ENCODE data around the gene NUDT6.

The NUDT6 gene

GRCh38 chr4:122921971-122922876 is at the start of gene NUDT6:
Gene NUDT6 (minus strand): TSS chr4:122922597. CDS start chr4:122922572, 25 bp downstream.
- Mint-ChIP-seq H3K36me3 (ENCODE audit: insufficient read depth) (peaks cover 6% of the 10 kb centered on the region), H3K4me1 (no peaks in the 10 kb centered on the region), H3K9me3 (no peaks in the 10 kb centered on the region), H3K4me3 (no peak within 1 kb of the TSS), H3K27ac (ENCODE audit: low read depth) (peak within 1 kb of the TSS; percentile 91), H3K27me3 (no peaks in the 10 kb centered on the region)
- DNase-seq (ENCODE audit: low spot score in 2 of 2) (no peak), ATAC-seq (replicated peaks; ENCODE audit: extremely low read depth, poor library complexity, severe bottlenecking) (peak; percentile 43)

- no peak for DNase-seq (ENCODE audit: low spot score in 2 of 2)
- H3K4me1 Mint-ChIP-seq: peaks cover 8% of the 10 kb centered on the region
- no peaks in the 10 kb centered on the region for H3K9me3 Mint-ChIP-seq
- no peak overlapping the region for H3K4me3 Mint-ChIP-seq
- H3K36me3 Mint-ChIP-seq (ENCODE audit: insufficient read depth): peaks cover 6% of the 10 kb centered on the region
- no peak overlapping the region for H3K27ac Mint-ChIP-seq (ENCODE audit: low read depth)
- no peak for ATAC-seq (replicated peaks; ENCODE audit: extremely low read depth, poor library complexity, severe bottlenecking)
- H3K27me3 Mint-ChIP-seq: no peaks in the 10 kb centered on the region
Measured at GRCh38 chr4:122968227-122968812, 45.9 kb upstream of the NUDT6 start.

GRCh38 chr4:122967231-122967630 is 44.8 kb upstream of the NUDT6 start:
- peaks cover 6% of the 10 kb centered on the region for H3K36me3 Mint-ChIP-seq (ENCODE audit: insufficient read depth)
- peaks cover 16% of the 10 kb centered on the region for H3K4me1 Mint-ChIP-seq
- H3K27me3 Mint-ChIP-seq: no peaks in the 10 kb centered on the region
- no peak overlapping the region for H3K4me3 Mint-ChIP-seq
- no peak for ATAC-seq (replicated peaks; ENCODE audit: extremely low read depth, poor library complexity, severe bottlenecking)
- DNase-seq (ENCODE audit: low spot score in 2 of 2): no peak
- no peaks in the 10 kb centered on the region for H3K9me3 Mint-ChIP-seq
- H3K27ac Mint-ChIP-seq (ENCODE audit: low read depth): no peak overlapping the region

- no peak for ATAC-seq (replicated peaks; ENCODE audit: extremely low read depth, poor library complexity, severe bottlenecking)
- no peak overlapping the region for H3K4me3 Mint-ChIP-seq
- DNase-seq (ENCODE audit: low spot score in 2 of 2): no peak
- no peak overlapping the region for H3K27ac Mint-ChIP-seq (ENCODE audit: low read depth)
- peaks cover 6% of the 10 kb centered on the region for H3K36me3 Mint-ChIP-seq (ENCODE audit: insufficient read depth)
- peaks cover 16% of the 10 kb centered on the region for H3K4me1 Mint-ChIP-seq
- H3K9me3 Mint-ChIP-seq: no peaks in the 10 kb centered on the region
- H3K27me3 Mint-ChIP-seq: no peaks in the 10 kb centered on the region
Measured at GRCh38 chr4:122966201-122966600, 43.8 kb upstream of the NUDT6 start.

GRCh38 chr4:122963216-122963615 is 40.8 kb upstream of the NUDT6 start:
- H3K36me3 Mint-ChIP-seq (ENCODE audit: insufficient read depth): peaks cover 5% of the 10 kb centered on the region
- H3K9me3 Mint-ChIP-seq: no peaks in the 10 kb centered on the region
- no peaks in the 10 kb centered on the region for H3K27me3 Mint-ChIP-seq
- H3K4me1 Mint-ChIP-seq: peaks cover 19% of the 10 kb centered on the region
- DNase-seq (ENCODE audit: low spot score in 2 of 2) (no peak), ATAC-seq (replicated peaks; ENCODE audit: extremely low read depth, poor library complexity, severe bottlenecking) (no peak)
- H3K4me3 Mint-ChIP-seq: no peak overlapping the region
- H3K27ac Mint-ChIP-seq (ENCODE audit: low read depth): no peak overlapping the region

GRCh38 chr4:122960611-122961000 is 38.2 kb upstream of the NUDT6 start:
- H3K4me1 Mint-ChIP-seq: peaks cover 17% of the 10 kb centered on the region
- H3K27ac Mint-ChIP-seq (ENCODE audit: low read depth): no peak overlapping the region
- H3K27me3 Mint-ChIP-seq: no peaks in the 10 kb centered on the region
- no peak for ATAC-seq (replicated peaks; ENCODE audit: extremely low read depth, poor library complexity, severe bottlenecking)
- H3K4me3 Mint-ChIP-seq: no peak overlapping the region
- DNase-seq (ENCODE audit: low spot score in 2 of 2): no peak
- H3K9me3 Mint-ChIP-seq: no peaks in the 10 kb centered on the region
- H3K36me3 Mint-ChIP-seq (ENCODE audit: insufficient read depth): peaks cover 5% of the 10 kb centered on the region

- Mint-ChIP-seq H3K27me3 (no peaks in the 10 kb centered on the region), H3K9me3 (no peaks in the 10 kb centered on the region), H3K4me3 (no peak overlapping the region), H3K27ac (ENCODE audit: low read depth) (no peak overlapping the region), H3K4me1 (peaks cover 17% of the 10 kb centered on the region), H3K36me3 (ENCODE audit: insufficient read depth) (peaks cover 5% of the 10 kb centered on the region)
- ATAC-seq (replicated peaks; ENCODE audit: extremely low read depth, poor library complexity, severe bottlenecking) (no peak), DNase-seq (ENCODE audit: low spot score in 2 of 2) (no peak)
Measured at GRCh38 chr4:122959981-122960610, 37.7 kb upstream of the NUDT6 start.

- Mint-ChIP-seq H3K4me1 (peaks cover 17% of the 10 kb centered on the region), H3K9me3 (no peaks in the 10 kb centered on the region), H3K4me3 (no peak overlapping the region), H3K36me3 (ENCODE audit: insufficient read depth) (peaks cover 4% of the 10 kb centered on the region), H3K27me3 (no peaks in the 10 kb centered on the region), H3K27ac (ENCODE audit: low read depth) (no peak overlapping the region)
- ATAC-seq (replicated peaks; ENCODE audit: extremely low read depth, poor library complexity, severe bottlenecking) (no peak), DNase-seq (ENCODE audit: low spot score in 2 of 2) (no peak)
Measured at GRCh38 chr4:122959441-122959840, 37.0 kb upstream of the NUDT6 start.

GRCh38 chr4:122958505-122958904 is 36.1 kb upstream of the NUDT6 start:
- Mint-ChIP-seq H3K27ac (ENCODE audit: low read depth) (no peak overlapping the region), H3K36me3 (ENCODE audit: insufficient read depth) (peaks cover 4% of the 10 kb centered on the region), H3K9me3 (no peaks in the 10 kb centered on the region), H3K4me1 (peaks cover 17% of the 10 kb centered on the region), H3K4me3 (no peak overlapping the region), H3K27me3 (no peaks in the 10 kb centered on the region)
- ATAC-seq (replicated peaks; ENCODE audit: extremely low read depth, poor library complexity, severe bottlenecking) (no peak), DNase-seq (ENCODE audit: low spot score in 2 of 2) (no peak)

- DNase-seq (ENCODE audit: low spot score in 2 of 2) (no peak), ATAC-seq (replicated peaks; ENCODE audit: extremely low read depth, poor library complexity, severe bottlenecking) (no peak)
- Mint-ChIP-seq H3K4me1 (no peaks in the 10 kb centered on the region), H3K27me3 (no peaks in the 10 kb centered on the region), H3K27ac (ENCODE audit: low read depth) (no peak overlapping the region), H3K4me3 (no peak overlapping the region), H3K36me3 (ENCODE audit: insufficient read depth) (peaks cover 6% of the 10 kb centered on the region), H3K9me3 (no peaks in the 10 kb centered on the region)
Measured at GRCh38 chr4:122953924-122954323, 31.5 kb upstream of the NUDT6 start.

- no peak overlapping the region for H3K27ac Mint-ChIP-seq (ENCODE audit: low read depth)
- no peaks in the 10 kb centered on the region for H3K4me1 Mint-ChIP-seq
- ATAC-seq (replicated peaks; ENCODE audit: extremely low read depth, poor library complexity, severe bottlenecking): no peak
- peaks cover 10% of the 10 kb centered on the region for H3K36me3 Mint-ChIP-seq (ENCODE audit: insufficient read depth)
- H3K9me3 Mint-ChIP-seq: no peaks in the 10 kb centered on the region
- DNase-seq (ENCODE audit: low spot score in 2 of 2): no peak
- H3K27me3 Mint-ChIP-seq: no peaks in the 10 kb centered on the region
- H3K4me3 Mint-ChIP-seq: no peak overlapping the region
Measured at GRCh38 chr4:122952028-122952427, 29.6 kb upstream of the NUDT6 start.

- H3K36me3 Mint-ChIP-seq (ENCODE audit: insufficient read depth): peaks cover 23% of the 10 kb centered on the region
- H3K27ac Mint-ChIP-seq (ENCODE audit: low read depth): no peak overlapping the region
- no peak for DNase-seq (ENCODE audit: low spot score in 2 of 2)
- H3K4me1 Mint-ChIP-seq: peaks cover 15% of the 10 kb centered on the region
- H3K27me3 Mint-ChIP-seq: no peaks in the 10 kb centered on the region
- H3K4me3 Mint-ChIP-seq: no peak overlapping the region
- ATAC-seq (replicated peaks; ENCODE audit: extremely low read depth, poor library complexity, severe bottlenecking): no peak
- no peaks in the 10 kb centered on the region for H3K9me3 Mint-ChIP-seq
Measured at GRCh38 chr4:122948671-122949070, 26.3 kb upstream of the NUDT6 start.

- Mint-ChIP-seq H3K4me1 (peaks cover 15% of the 10 kb centered on the region), H3K4me3 (no peak overlapping the region), H3K36me3 (ENCODE audit: insufficient read depth) (peaks cover 25% of the 10 kb centered on the region), H3K9me3 (no peaks in the 10 kb centered on the region), H3K27me3 (no peaks in the 10 kb centered on the region), H3K27ac (ENCODE audit: low read depth) (peak overlapping the region; percentile 91)
- ATAC-seq (replicated peaks; ENCODE audit: extremely low read depth, poor library complexity, severe bottlenecking): no peak
- no peak for DNase-seq (ENCODE audit: low spot score in 2 of 2)
Measured at GRCh38 chr4:122946142-122946541, 23.7 kb upstream of the NUDT6 start.

All from central memory CD8-positive, alpha-beta T cell (primary cell).